Bronchial epithelial cell (primary cell): Measurements from ENCODE around the gene NCAM1. TPM values are rescaled to one million over a fixed set of nuclear protein-coding genes. Genes with fewer than 3 reads are reported as not detected.

ENCODE experiments used
- DNase-seq: peaks from one replicate; pipeline ENCODE4 v3.0.0-alpha.2; 2010; ENCODE audit warnings: low read depth
- FAIRE-seq: peaks from 2 replicates; lab custom pipeline; 2011; peaks lifted over from hg19 to GRCh38; lab: Jason Lieb, UNC
- H3K27me3 ChIP-seq: 2 replicates; pipeline ENCODE4 v1.5.1; 2011; ENCODE audit warnings: low read length; ENCODE audit not compliant: control insufficient read depth, insufficient read depth
- H3K36me3 ChIP-seq: 2 replicates; pipeline ENCODE4 v1.5.1; 2011; ENCODE audit warnings: low read length; ENCODE audit not compliant: control insufficient read depth, insufficient read depth
- H3K4me3 ChIP-seq: 2 replicates; pipeline ENCODE4 v1.5.1; 2011; ENCODE audit warnings: mild to moderate bottlenecking, low read depth, low read length, control low read depth
- total RNA-seq: library from RNA; depleted of rRNA; stranded (reverse); fragments of >200 nt; gene quantifications from 2 replicates; pipeline ENCODE4 v1.2.1, GENCODE V29; 2014
- TF ChIP-seq, protein P1 (sequence below): IDR thresholded peaks from 2 replicates; pipeline ENCODE4 v1.5.1; 2011; ENCODE audit warnings: mild to moderate bottlenecking, moderate library complexity, low read length, control low read depth, inconsistent platforms; ENCODE audit not compliant: insufficient read depth, severe bottlenecking

Gene NCAM1
- total RNA-seq, 1 donor from 2014 or later = under 0.01 TPM

DNA sequence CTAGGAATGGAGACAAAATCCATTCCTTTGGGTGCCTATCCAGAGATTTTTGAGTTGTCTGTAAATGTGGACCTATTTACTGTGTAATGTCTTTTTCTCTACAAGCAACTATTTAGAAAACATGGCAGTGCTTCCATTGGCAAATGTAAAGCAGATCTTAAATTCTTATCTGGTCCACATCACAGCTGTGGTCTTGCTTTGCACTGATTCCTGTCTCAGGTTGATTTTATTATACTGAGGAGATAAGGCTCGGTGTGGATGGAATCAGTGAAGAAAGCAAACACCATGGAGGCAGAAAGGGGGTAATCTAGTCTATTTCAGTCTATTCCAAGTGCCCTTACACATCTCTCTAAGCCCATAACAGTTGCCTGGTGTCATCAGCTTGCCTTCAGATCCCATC is 160.5 kb downstream of the NCAM1 start:
- TF ChIP-seq, protein P1, sequence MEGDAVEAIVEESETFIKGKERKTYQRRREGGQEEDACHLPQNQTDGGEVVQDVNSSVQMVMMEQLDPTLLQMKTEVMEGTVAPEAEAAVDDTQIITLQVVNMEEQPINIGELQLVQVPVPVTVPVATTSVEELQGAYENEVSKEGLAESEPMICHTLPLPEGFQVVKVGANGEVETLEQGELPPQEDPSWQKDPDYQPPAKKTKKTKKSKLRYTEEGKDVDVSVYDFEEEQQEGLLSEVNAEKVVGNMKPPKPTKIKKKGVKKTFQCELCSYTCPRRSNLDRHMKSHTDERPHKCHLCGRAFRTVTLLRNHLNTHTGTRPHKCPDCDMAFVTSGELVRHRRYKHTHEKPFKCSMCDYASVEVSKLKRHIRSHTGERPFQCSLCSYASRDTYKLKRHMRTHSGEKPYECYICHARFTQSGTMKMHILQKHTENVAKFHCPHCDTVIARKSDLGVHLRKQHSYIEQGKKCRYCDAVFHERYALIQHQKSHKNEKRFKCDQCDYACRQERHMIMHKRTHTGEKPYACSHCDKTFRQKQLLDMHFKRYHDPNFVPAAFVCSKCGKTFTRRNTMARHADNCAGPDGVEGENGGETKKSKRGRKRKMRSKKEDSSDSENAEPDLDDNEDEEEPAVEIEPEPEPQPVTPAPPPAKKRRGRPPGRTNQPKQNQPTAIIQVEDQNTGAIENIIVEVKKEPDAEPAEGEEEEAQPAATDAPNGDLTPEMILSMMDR = no peak
- DNase-seq (no peak), FAIRE-seq (no peak)
- Histone ChIP-seq H3K4me3 (no peak overlapping the region), H3K36me3 (no peaks in the 10 kb centered on the region), H3K27me3 (no peaks in the 10 kb centered on the region)

DNA sequence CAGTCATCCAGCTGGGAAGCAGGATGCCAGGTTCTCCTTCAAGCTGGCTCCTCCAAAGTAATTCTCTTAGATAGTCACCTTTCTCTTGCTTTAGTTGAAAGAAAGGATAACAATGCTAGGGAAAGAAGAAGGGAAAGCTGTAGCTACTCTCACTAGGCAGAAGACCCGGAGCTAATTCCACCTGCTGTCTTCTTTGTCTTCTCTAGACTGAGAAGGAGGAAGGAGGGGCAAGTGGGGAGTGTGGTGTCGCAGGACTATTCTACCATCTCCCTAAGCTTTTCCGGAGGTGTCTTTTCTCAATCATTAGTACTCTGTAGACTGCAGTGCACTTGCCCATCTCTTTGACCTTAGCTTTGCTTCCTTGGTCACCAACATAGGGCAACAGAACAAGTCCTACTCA is 162.8 kb downstream of the NCAM1 start:
- H3K4me3 ChIP-seq = no peak overlapping the region
- H3K27me3 ChIP-seq = no peaks in the 10 kb centered on the region
- H3K36me3 ChIP-seq = no peaks in the 10 kb centered on the region
- TF ChIP-seq, protein P1 = no peak
- no peak for FAIRE-seq
- no peak for DNase-seq

DNA sequence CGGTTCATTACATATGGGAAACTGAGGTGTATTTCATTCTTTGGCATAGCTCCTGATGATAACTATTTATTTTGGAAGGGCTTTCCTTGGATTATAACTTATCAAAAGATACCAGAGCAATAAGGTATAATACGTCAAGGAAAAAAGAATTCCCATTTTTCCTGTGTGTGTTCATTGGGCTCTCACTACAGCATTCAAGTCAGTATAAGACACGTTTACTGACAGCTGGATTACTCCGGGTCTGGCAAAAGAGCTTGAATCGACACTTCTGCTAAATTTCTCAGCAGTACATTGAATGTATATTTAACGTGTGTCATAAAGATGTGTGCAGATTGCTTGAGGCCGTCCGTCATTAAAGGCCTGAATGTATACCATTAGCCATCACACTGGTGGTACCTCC is 163.4 kb downstream of the NCAM1 start:
- no peak for DNase-seq
- FAIRE-seq = no peak
- TF ChIP-seq, protein P1 = no peak
- H3K4me3 ChIP-seq = no peak overlapping the region
- no peaks in the 10 kb centered on the region for H3K36me3 ChIP-seq
- no peaks in the 10 kb centered on the region for H3K27me3 ChIP-seq

DNA sequence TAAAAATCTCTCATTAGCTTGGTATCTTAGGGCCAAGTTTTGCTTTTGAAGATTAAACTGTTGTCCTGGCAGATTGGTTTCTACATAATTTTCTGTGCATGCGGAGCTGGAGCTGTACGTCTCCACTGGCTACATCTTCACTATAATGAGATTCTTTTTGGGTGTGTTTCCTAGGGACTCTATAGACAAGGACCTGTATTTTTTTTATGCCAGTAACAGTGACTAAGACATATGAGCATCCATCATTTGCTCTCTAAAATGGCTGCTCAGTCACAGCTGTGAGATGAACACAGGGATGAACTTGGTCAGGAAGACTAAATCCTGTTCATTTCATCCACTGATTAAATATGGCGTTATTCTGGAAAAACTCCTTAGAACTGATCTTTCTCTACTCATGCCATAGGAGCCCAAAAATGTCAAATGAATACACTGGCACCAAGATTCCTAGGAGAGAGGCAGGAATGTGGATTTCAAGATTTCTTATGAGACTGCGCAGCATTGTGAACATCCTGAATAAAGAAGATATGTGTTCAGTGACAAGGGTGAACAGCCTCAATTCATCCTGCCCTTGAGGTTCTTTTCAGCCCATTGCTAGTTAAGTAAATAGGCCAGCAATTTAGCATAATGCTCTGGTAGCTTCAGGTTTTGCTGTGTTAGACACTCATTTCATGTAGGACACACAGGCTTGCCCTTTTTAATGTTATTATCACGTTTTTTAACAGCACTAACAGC is 168.2 kb downstream of the NCAM1 start:
- Histone ChIP-seq H3K4me3 (no peak overlapping the region), H3K36me3 (no peaks in the 10 kb centered on the region), H3K27me3 (no peaks in the 10 kb centered on the region)
- TF ChIP-seq, protein P1 = no peak
- no peak for DNase-seq
- FAIRE-seq = no peak

DNA sequence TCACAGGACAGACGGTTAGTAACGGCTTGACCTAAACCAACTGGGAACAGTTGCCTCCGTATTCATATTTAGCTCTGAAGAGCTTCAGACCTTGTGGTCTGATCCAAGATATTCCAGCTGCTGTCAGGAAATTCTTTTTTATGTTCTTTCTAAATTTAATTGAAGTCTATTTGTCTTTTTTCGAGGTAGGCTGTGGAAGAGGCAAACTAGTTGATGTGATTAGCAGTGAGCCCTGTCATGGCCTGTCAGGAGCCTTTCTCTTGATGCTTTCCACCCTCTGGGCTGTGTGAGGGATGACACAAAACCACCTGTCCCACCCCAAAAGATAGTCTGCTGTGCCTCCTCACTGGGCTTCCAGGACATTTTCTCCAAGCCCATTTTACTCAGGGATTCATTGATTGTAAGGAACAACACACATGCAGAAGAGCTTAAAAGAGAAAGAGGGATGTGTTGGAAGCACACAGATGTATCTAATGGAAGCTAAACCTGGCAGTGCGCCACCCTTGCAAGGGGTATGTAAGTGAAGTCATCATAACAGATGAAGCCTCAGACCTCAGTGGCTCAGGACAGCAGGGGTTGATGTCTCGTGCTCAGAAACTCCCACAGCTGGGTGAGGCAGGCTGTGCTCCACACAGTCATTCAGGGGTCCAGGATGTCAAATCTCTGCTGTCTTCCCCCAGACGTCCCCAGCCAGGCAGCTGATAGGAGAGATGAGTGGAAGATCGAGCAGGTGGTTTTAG is 170.0 kb downstream of the NCAM1 start:
- Histone ChIP-seq H3K27me3 (no peaks in the 10 kb centered on the region), H3K36me3 (no peaks in the 10 kb centered on the region), H3K4me3 (no peak overlapping the region)
- TF ChIP-seq, protein P1 = no peak
- DNase-seq (no peak), FAIRE-seq (no peak)
